OCI-LY7 (cell line): ENCODE results near the gene REC8. TPM values are rescaled to one million over a fixed set of nuclear protein-coding genes. Genes with fewer than 3 reads are reported as not detected.

ENCODE experiments used
- BruUV-seq: library from RNA; stranded (reverse); fragments of 400-500 nt; replicated peaks from 2 replicates; lab custom pipeline; 2021; lab: Mats Ljungman, UMichigan
- CTCF ChIA-PET: fragments of 300-600 bp; sonication (Branson Sonifier 250); formaldehyde crosslinking; loops from one replicate; lab custom pipeline; 2022; ENCODE audit warnings: antibody characterized with exemption; ENCODE audit not compliant: unreplicated experiment; lab: Charles Lee
- POLR2A ChIA-PET: fragments of 300-600 bp; sonication (Branson Sonifier 250); formaldehyde crosslinking; loops from one replicate; lab custom pipeline; 2022; ENCODE audit warnings: antibody characterized with exemption; lab: Charles Lee
- DNase-seq: peaks from one replicate; pipeline ENCODE4 v3.0.0-alpha.2; 2015; ENCODE audit warnings: low spot score
- H2AFZ ChIP-seq: fragments of 200-600 bp; sonication (generic), shearing (Covaris generic); 2 replicates; pipeline ENCODE4 v1.6.1; 2014; ENCODE audit warnings: mild to moderate bottlenecking, antibody characterized with exemption, low read length, moderate library complexity
- H3K27ac ChIP-seq: fragments of 200-600 bp; sonication (generic); 2 replicates; pipeline ENCODE4 v1.5.1; 2014; ENCODE audit warnings: mixed run types, low read depth, mild to moderate bottlenecking, moderate library complexity, low read length, inconsistent platforms; ENCODE audit not compliant: poor library complexity, severe bottlenecking
- H3K36me3 ChIP-seq: fragments of 200-600 bp; sonication (generic); 2 replicates; pipeline ENCODE4 v1.6.1; 2014; ENCODE audit warnings: mild to moderate bottlenecking, antibody characterized with exemption, low read length, moderate library complexity, mixed read lengths; ENCODE audit not compliant: insufficient read depth
- H3K4me1 ChIP-seq: fragments of 200-600 bp; sonication (generic); 2 replicates; pipeline ENCODE4 v1.5.1; 2014; ENCODE audit warnings: mild to moderate bottlenecking, low read length; ENCODE audit not compliant: insufficient read depth, poor library complexity, severe bottlenecking
- H3K4me2 ChIP-seq: fragments of 200-600 bp; sonication (generic); 2 replicates; pipeline ENCODE4 v1.6.1; 2014; ENCODE audit warnings: mild to moderate bottlenecking, low read length
- H3K4me3 ChIP-seq: fragments of 200-600 bp; sonication (generic); 2 replicates; pipeline ENCODE4 v1.5.1; 2014; ENCODE audit warnings: mild to moderate bottlenecking, low read depth, low read length; ENCODE audit not compliant: poor library complexity, severe bottlenecking
- H3K79me2 ChIP-seq: fragments of 200-600 bp; sonication (generic); 2 replicates; pipeline ENCODE4 v1.6.1; 2016; ENCODE audit warnings: low read depth, mild to moderate bottlenecking, low read length, moderate library complexity, mixed read lengths; ENCODE audit not compliant: insufficient read depth
- H3K9me2 ChIP-seq: fragments of 200-600 bp; sonication (generic); 2 replicates; pipeline ENCODE4 v1.6.1; 2016; ENCODE audit warnings: mild to moderate bottlenecking, low read length, mixed read lengths; ENCODE audit not compliant: insufficient read depth
- H3K9me3 ChIP-seq: fragments of 200-600 bp; sonication (generic); 2 replicates; pipeline ENCODE4 v1.6.1; 2014; ENCODE audit warnings: mild to moderate bottlenecking, mixed run types, low read length, mixed read lengths
- H4K20me1 ChIP-seq: fragments of 200-600 bp; sonication (generic); 2 replicates; pipeline ENCODE4 v1.6.1; 2014; ENCODE audit warnings: mild to moderate bottlenecking, antibody characterized with exemption, low read length, moderate library complexity, mixed read lengths; ENCODE audit not compliant: insufficient read depth
- EZH2phosphoT487 ChIP-seq: fragments of 200-600 bp; sonication (generic); IDR thresholded peaks from 2 replicates; pipeline ENCODE4 v1.6.1; 2018; ENCODE audit warnings: low read depth, borderline replicate concordance, mild to moderate bottlenecking, mixed run types, antibody characterized with exemption, low read length, moderate library complexity, mixed read lengths
- intact Hi-C: fragments of 100-400 bp; cut with micrococcal nuclease; formaldehyde crosslinking; loops from one replicate; pipeline ENCODE4 v1.10.0; 2022; ENCODE audit not compliant: unreplicated experiment
- total RNA-seq, 2 experiments: library from RNA; depleted of rRNA in 1 of 2; stranded (reverse); fragments of >200 nt in 1 of 2; shearing (Covaris generic) in 1 of 2; gene quantifications; 2 replicates each; pipeline ENCODE4 v1.2.3, GENCODE V29; 2014 to 2022
- TF ChIP-seq, protein P1 (sequence below): fragments of 200-600 bp; sonication (generic); conservative IDR thresholded peaks from 2 replicates; pipeline ENCODE4 v1.5.1; 2014; ENCODE audit warnings: mild to moderate bottlenecking, antibody characterized with exemption, low read length, moderate library complexity, mixed read lengths

Gene REC8
- total RNA-seq, 2 experiments from 2014 or later, result 9.8 to 14.2 TPM

DNA sequence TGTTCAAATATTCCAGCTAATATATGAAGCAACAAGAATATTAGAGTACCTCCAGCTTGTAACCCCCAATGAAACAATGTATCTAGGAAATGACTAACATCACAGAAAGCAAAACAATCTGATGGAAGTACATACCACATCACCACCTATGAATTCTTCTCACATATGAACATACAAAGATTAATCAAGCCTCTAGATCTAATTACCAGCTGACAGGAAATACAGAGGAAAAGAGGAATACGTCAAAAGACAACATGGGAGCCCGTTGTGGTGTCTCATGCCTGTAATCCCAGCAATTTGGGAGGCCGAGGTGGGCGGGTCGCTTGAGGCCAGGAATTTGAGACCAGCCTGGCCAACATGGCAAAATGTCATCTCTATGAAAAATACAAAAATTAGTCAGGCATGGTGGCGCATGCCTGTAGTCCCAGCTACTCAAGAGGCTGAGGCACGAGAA is 52.8 kb downstream of the REC8 start:
- no peak for TF ChIP-seq EZH2phosphoT487
- TF ChIP-seq, protein P1, sequence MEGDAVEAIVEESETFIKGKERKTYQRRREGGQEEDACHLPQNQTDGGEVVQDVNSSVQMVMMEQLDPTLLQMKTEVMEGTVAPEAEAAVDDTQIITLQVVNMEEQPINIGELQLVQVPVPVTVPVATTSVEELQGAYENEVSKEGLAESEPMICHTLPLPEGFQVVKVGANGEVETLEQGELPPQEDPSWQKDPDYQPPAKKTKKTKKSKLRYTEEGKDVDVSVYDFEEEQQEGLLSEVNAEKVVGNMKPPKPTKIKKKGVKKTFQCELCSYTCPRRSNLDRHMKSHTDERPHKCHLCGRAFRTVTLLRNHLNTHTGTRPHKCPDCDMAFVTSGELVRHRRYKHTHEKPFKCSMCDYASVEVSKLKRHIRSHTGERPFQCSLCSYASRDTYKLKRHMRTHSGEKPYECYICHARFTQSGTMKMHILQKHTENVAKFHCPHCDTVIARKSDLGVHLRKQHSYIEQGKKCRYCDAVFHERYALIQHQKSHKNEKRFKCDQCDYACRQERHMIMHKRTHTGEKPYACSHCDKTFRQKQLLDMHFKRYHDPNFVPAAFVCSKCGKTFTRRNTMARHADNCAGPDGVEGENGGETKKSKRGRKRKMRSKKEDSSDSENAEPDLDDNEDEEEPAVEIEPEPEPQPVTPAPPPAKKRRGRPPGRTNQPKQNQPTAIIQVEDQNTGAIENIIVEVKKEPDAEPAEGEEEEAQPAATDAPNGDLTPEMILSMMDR, result no peak

GRCh38 chr14:24226473-24226872 is 54.6 kb downstream of the REC8 start:
- H3K36me3 ChIP-seq, result peaks cover 42% of the 10 kb centered on the region
- no TSS peak for BruUV-seq
- POLR2A ChIA-PET, result no interaction called here

More for the DNA sequence above, 52.8 kb downstream of the REC8 start:
- Histone ChIP-seq H3K4me1 (no peaks in the 10 kb centered on the region), H3K79me2 (peaks cover 76% of the 10 kb centered on the region), H4K20me1 (no peaks in the 10 kb centered on the region), H3K4me2 (no peak overlapping the region), H3K9me3 (no peaks in the 10 kb centered on the region), H3K36me3 (peaks cover 42% of the 10 kb centered on the region), H2AFZ (no peak overlapping the region), H3K27ac (no peak overlapping the region), H3K9me2 (no peaks in the 10 kb centered on the region), H3K4me3 (no peak overlapping the region)
- DNase-seq, result no peak
- no TSS peak for BruUV-seq
- CTCF ChIA-PET, result no interaction called here
- intact Hi-C loops, result no loop called here
- POLR2A ChIA-PET, result interaction anchor here (0.9 to 1.0 kb wide), 2 partner anchors 9 to 10 kb away, joined by 3 read pairs; partner anchors contain the start of gene MDP1

GRCh38 chr14:24228902-24229301 is 57.0 kb downstream of the REC8 start:
- Histone ChIP-seq H3K36me3 (peaks cover 43% of the 10 kb centered on the region), H3K79me2 (peaks cover 71% of the 10 kb centered on the region), H3K4me2 (no peak overlapping the region), H3K4me3 (no peak overlapping the region), H3K27ac (no peak overlapping the region), H3K9me3 (no peaks in the 10 kb centered on the region), H3K4me1 (peaks cover 16% of the 10 kb centered on the region), H3K9me2 (no peaks in the 10 kb centered on the region), H2AFZ (no peak overlapping the region), H4K20me1 (no peaks in the 10 kb centered on the region)
- TF ChIP-seq, protein P1, result no peak
- TF ChIP-seq EZH2phosphoT487, result no peak
- no TSS peak for BruUV-seq
- intact Hi-C loops, result no loop called here
- no peak for DNase-seq
- ChIA-PET POLR2A (interaction anchor here (0.6 to 1.4 kb wide), 4 partner anchors 9 to 241 kb away, joined by 3 to 4 read pairs (median 4); partner anchors contain the start of gene TINF2), CTCF (interaction anchor here (0.6 kb wide), 1 partner anchor 69 kb away, joined by 4 read pairs; no protein-coding TSS in a partner anchor)

More at GRCh38 chr14:24226473-24226872, 54.6 kb downstream of the REC8 start:
- H3K27ac ChIP-seq, result no peak overlapping the region
- intact Hi-C loops, result no loop called here
- no peak overlapping the region for H3K4me3 ChIP-seq
- no peaks in the 10 kb centered on the region for H4K20me1 ChIP-seq
- H3K79me2 ChIP-seq, result peaks cover 77% of the 10 kb centered on the region
- no peaks in the 10 kb centered on the region for H3K9me2 ChIP-seq
- H3K4me2 ChIP-seq, result no peak overlapping the region
- peaks cover 7% of the 10 kb centered on the region for H3K4me1 ChIP-seq
- H2AFZ ChIP-seq, result no peak overlapping the region
- DNase-seq, result no peak
- CTCF ChIA-PET, result no interaction called here
- no peak for TF ChIP-seq EZH2phosphoT487
- TF ChIP-seq, protein P1, result no peak
- no peaks in the 10 kb centered on the region for H3K9me3 ChIP-seq
